Measurements from ENCODE around the gene ARHGAP28.

DNA sequence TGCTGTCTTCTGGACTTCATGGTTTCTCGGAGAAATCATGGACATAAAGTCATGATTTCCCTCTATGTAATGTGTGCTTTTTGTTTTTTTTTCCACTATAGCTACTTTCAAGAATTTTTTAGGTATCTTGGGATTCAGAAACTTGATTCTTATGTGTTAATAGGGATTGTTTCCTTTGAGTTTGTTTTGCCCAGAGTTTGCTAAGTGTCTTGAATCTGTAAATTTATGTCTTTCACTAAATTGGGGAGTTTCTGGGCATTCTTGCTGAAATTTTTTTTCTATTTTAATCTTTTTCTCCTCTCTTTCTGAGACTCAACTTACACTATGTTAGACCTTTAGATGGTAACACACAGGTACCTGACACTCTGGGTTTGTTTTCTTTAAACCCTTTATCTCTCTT is 205.3 kb downstream of the ARHGAP28 start:
- TF ChIP-seq, protein P1, sequence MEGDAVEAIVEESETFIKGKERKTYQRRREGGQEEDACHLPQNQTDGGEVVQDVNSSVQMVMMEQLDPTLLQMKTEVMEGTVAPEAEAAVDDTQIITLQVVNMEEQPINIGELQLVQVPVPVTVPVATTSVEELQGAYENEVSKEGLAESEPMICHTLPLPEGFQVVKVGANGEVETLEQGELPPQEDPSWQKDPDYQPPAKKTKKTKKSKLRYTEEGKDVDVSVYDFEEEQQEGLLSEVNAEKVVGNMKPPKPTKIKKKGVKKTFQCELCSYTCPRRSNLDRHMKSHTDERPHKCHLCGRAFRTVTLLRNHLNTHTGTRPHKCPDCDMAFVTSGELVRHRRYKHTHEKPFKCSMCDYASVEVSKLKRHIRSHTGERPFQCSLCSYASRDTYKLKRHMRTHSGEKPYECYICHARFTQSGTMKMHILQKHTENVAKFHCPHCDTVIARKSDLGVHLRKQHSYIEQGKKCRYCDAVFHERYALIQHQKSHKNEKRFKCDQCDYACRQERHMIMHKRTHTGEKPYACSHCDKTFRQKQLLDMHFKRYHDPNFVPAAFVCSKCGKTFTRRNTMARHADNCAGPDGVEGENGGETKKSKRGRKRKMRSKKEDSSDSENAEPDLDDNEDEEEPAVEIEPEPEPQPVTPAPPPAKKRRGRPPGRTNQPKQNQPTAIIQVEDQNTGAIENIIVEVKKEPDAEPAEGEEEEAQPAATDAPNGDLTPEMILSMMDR (IDR thresholded peaks at IDR 0.05) = no peak
- no peak for TF ChIP-seq POLR2AphosphoS5 (IDR thresholded peaks at IDR 0.05; ENCODE audit: insufficient read depth in 1 of 2, low read depth in 1 of 2)
- no peak for TF ChIP-seq POLR2A (IDR thresholded peaks at IDR 0.05)

Measured in vagina (tissue), 2 donors.